Trophoblast cell (in vitro differentiated cells and primary cell): ENCODE data around the gene PPL.

Experiments used
- DNase-seq, 2 donors: peaks; one replicate each; pipeline ENCODE4 v3.0.0-alpha.2; 2016
- H2AFZ ChIP-seq: 2 replicates; pipeline ENCODE4 v1.6.1; 2013; ENCODE audit warnings: low read length, moderate library complexity, mild to moderate bottlenecking; ENCODE audit not compliant: insufficient read depth, poor library complexity
- H2AK5ac ChIP-seq: 2 replicates; pipeline ENCODE4 v1.6.1; 2013; ENCODE audit warnings: mild to moderate bottlenecking, low read length
- H2BK120ac ChIP-seq: 2 replicates; pipeline ENCODE4 v1.6.1; 2013; ENCODE audit warnings: low read length, mild to moderate bottlenecking, moderate library complexity; ENCODE audit not compliant: insufficient read depth, poor library complexity
- H2BK12ac ChIP-seq: 2 replicates; pipeline ENCODE4 v1.6.1; 2013; ENCODE audit warnings: mild to moderate bottlenecking, low read length, moderate library complexity
- H2BK5ac ChIP-seq: 2 replicates; pipeline ENCODE4 v1.6.1; 2013; ENCODE audit warnings: low read length, low read depth, moderate library complexity, mild to moderate bottlenecking; ENCODE audit not compliant: poor library complexity
- H3K14ac ChIP-seq: 2 replicates; pipeline ENCODE4 v1.6.1; 2013; ENCODE audit warnings: mild to moderate bottlenecking, low read length
- H3K18ac ChIP-seq: 2 replicates; pipeline ENCODE4 v1.6.1; 2013; ENCODE audit warnings: mild to moderate bottlenecking, low read length
- H3K23ac ChIP-seq: 2 replicates; pipeline ENCODE4 v1.6.1; 2013; ENCODE audit warnings: low read length
- H3K27ac ChIP-seq: 2 replicates; pipeline ENCODE4 v1.5.1; 2013; ENCODE audit warnings: low read depth, mild to moderate bottlenecking, inconsistent platforms, low read length, moderate library complexity
- H3K27me3 ChIP-seq: 2 replicates; pipeline ENCODE4 v1.6.1; 2013; ENCODE audit warnings: inconsistent platforms, mild to moderate bottlenecking, low read length, moderate library complexity; ENCODE audit not compliant: insufficient read depth
- H3K36me3 ChIP-seq, 2 experiments: 1 replicate in 1 of 2; 2 replicates in 1 of 2; pipeline ENCODE4 v1.6.1; 2013; ENCODE audit warnings: low read length in 2 of 2, mild to moderate bottlenecking in 2 of 2, moderate library complexity in 1 of 2; ENCODE audit not compliant: insufficient read depth in 2 of 2, control insufficient read depth in 1 of 2
- H3K4ac ChIP-seq: 2 replicates; pipeline ENCODE4 v1.6.1; 2013; ENCODE audit warnings: low read depth, mild to moderate bottlenecking, low read length, moderate library complexity
- H3K4me1 ChIP-seq, 2 experiments: 1 replicate in 1 of 2; 2 replicates in 1 of 2; pipeline ENCODE4 v1.6.1; 2013; ENCODE audit warnings: low read length in 2 of 2, mild to moderate bottlenecking in 2 of 2, moderate library complexity in 1 of 2; ENCODE audit not compliant: insufficient read depth in 2 of 2, control insufficient read depth in 1 of 2
- H3K4me2 ChIP-seq: 2 replicates; pipeline ENCODE4 v1.6.1; 2013; ENCODE audit warnings: inconsistent platforms, mild to moderate bottlenecking, low read length, moderate library complexity
- H3K4me3 ChIP-seq: 2 replicates; pipeline ENCODE4 v1.5.1; 2013; ENCODE audit warnings: mild to moderate bottlenecking, low read depth, low read length, inconsistent platforms
- H3K79me1 ChIP-seq: one replicate; pipeline ENCODE4 v1.6.1; 2013; ENCODE audit warnings: low read length
- H3K79me2 ChIP-seq: 2 replicates; pipeline ENCODE4 v1.6.1; 2013; ENCODE audit warnings: low read length, mild to moderate bottlenecking; ENCODE audit not compliant: control insufficient read depth, insufficient read depth, poor library complexity
- H3K9ac ChIP-seq: 2 replicates; pipeline ENCODE4 v1.6.1; 2013; ENCODE audit warnings: mild to moderate bottlenecking, low read length
- H3K9me3 ChIP-seq: 2 replicates; pipeline ENCODE4 v1.6.1; 2013; ENCODE audit warnings: low read depth, mild to moderate bottlenecking, control low read depth, inconsistent platforms, low read length; ENCODE audit not compliant: insufficient read depth
- H4K12ac ChIP-seq: 2 replicates; pipeline ENCODE4 v1.6.1; 2013; ENCODE audit warnings: low read depth, mild to moderate bottlenecking, low read length, moderate library complexity
- H4K8ac ChIP-seq: 2 replicates; pipeline ENCODE4 v1.6.1; 2013; ENCODE audit warnings: low read depth, mild to moderate bottlenecking, low read length, moderate library complexity
- H4K91ac ChIP-seq: one replicate; pipeline ENCODE4 v1.6.1; 2013; ENCODE audit warnings: low read depth, mild to moderate bottlenecking, low read length, moderate library complexity
- WGBS: extraction: QIAGEN DNeasy Blood & Tissue Kit; methylation state at CpG from one replicate; pipeline ENCODE4 v1.1.7; 2013; ENCODE audit warnings: missing lambda C conversion rate; ENCODE audit not compliant: insufficient read length, insufficient coverage; ENCODE audit errors: extremely low coverage; 5-methylcytosine and 5-hydroxymethylcytosine counted together

Gene PPL

DNA sequence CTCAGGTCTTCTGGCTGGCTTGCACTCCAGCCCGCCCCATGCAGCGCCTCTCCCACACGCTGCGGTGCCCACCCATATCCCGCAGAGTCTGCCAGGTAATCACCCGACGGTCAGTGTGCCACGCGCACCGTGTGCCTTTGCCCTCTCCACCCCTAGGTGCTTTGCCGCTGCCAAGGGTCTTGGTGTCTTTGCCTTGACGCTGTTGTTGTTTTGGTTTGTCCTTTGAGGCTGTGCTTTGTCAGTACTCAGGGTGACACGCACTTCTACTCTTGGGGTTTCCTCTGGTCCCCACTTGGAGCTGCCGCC is 59.6 kb downstream of the PPL start:
- no peak overlapping the region for H2AFZ ChIP-seq
- DNase-seq = no peak
- H3K36me3 ChIP-seq = peaks cover 72 to 85% of the 10 kb centered on the region in 2 experiments
- H3K4me2 ChIP-seq = no peak overlapping the region
- no peak overlapping the region for H2BK12ac ChIP-seq
- H3K9me3 ChIP-seq = no peaks in the 10 kb centered on the region
- no peak overlapping the region for H3K4me3 ChIP-seq
- no peaks in the 10 kb centered on the region for H3K4me1 ChIP-seq
- H3K27me3 ChIP-seq = no peaks in the 10 kb centered on the region
- H2BK120ac ChIP-seq = no peak overlapping the region
- no CpG with 5 or more reads among the region's 14 CpGs for WGBS
- H3K27ac ChIP-seq = no peak overlapping the region
- H4K12ac ChIP-seq = no peak overlapping the region
- no peak overlapping the region for H4K8ac ChIP-seq
- H3K79me2 ChIP-seq = no peaks in the 10 kb centered on the region
- H3K14ac ChIP-seq = no peak overlapping the region
- no peak overlapping the region for H2AK5ac ChIP-seq
- H4K91ac ChIP-seq = no peak overlapping the region
- no peak overlapping the region for H3K4ac ChIP-seq
- H3K23ac ChIP-seq = no peak overlapping the region
- no peak overlapping the region for H3K9ac ChIP-seq
- no peaks in the 10 kb centered on the region for H3K79me1 ChIP-seq
- H2BK5ac ChIP-seq = no peak overlapping the region
- no peak overlapping the region for H3K18ac ChIP-seq

DNA sequence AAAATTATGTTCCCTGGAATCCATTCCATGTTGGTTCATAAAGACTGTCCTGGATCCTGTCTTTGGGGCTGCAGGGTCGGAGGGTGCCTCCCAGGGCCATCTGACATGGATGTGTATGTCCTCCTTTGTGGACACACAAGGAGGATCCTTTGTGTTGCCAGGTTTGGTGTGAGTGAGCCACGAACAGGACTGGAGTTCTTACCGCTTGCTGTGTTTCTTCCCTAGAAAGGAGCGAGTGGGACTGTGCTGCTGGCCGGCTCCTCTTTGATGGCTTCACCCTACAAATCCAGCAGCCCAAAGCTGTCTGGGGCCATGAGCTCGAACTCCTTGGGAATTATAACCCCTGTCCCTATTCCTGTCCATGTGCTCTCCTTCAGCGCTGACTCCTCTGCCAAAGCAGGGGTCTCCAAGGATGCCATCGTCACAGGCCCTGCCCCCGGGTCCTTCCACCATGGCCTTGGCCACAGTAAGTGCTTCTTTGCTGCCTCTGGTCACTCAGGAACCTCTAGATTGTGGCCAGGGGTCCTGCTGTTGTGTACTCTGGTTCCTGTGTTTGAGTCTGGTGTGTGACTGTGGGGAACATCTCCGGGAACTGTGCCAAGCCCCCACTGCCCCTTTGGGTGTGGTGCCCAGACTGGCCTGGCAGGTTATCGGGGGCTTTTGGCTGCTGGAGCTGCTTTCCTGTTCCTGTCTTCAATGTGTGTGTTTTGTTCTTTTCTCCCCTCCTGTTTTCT is 60.1 kb downstream of the PPL start:
- no peak overlapping the region for H3K23ac ChIP-seq
- H3K9me3 ChIP-seq = no peaks in the 10 kb centered on the region
- H2BK12ac ChIP-seq = no peak overlapping the region
- no peaks in the 10 kb centered on the region for H3K27me3 ChIP-seq
- no peak overlapping the region for H4K8ac ChIP-seq
- no peaks in the 10 kb centered on the region for H3K4me1 ChIP-seq
- no peak overlapping the region for H2BK5ac ChIP-seq
- no peak overlapping the region for H2AK5ac ChIP-seq
- no peak overlapping the region for H3K14ac ChIP-seq
- H3K27ac ChIP-seq = no peak overlapping the region
- H3K18ac ChIP-seq = no peak overlapping the region
- no peak overlapping the region for H2BK120ac ChIP-seq
- no peak overlapping the region for H2AFZ ChIP-seq
- H3K79me1 ChIP-seq = no peaks in the 10 kb centered on the region
- H3K9ac ChIP-seq = no peak overlapping the region
- no peaks in the 10 kb centered on the region for H3K79me2 ChIP-seq
- H3K4me2 ChIP-seq = no peak overlapping the region
- WGBS = no CpG with 5 or more reads among the region's 11 CpGs
- no peak overlapping the region for H4K91ac ChIP-seq
- no peak overlapping the region for H3K4ac ChIP-seq
- H3K36me3 ChIP-seq = peaks cover 68 to 86% of the 10 kb centered on the region in 2 experiments
- no peak for DNase-seq
- H4K12ac ChIP-seq = no peak overlapping the region
- no peak overlapping the region for H3K4me3 ChIP-seq

DNA sequence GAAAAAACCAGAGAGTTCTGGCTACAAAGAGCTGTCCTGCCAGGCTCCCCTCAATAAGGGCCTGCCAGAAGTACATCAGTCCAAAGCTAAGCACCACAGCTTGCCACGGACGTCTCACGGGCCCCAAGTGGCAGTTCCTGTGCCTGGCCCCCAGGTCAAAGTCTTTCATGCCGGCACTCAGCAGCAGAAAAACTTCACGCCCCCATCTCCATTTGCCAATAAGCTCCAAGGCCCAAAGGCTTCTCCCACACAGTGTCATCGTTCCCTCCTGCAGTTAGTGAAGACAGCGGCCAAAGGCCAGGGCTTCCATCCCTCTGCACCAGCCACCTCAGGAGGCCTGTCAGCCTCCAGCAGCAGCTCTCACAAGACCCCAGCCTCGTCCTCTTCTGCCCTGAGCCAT is 62.3 kb downstream of the PPL start:
- no peak overlapping the region for H4K91ac ChIP-seq
- H2BK12ac ChIP-seq = no peak overlapping the region
- no peak overlapping the region for H3K4ac ChIP-seq
- WGBS = no CpG with 5 or more reads among the region's 8 CpGs
- no peak overlapping the region for H2AFZ ChIP-seq
- peaks cover 67 to 82% of the 10 kb centered on the region in 2 experiments for H3K36me3 ChIP-seq
- H3K4me2 ChIP-seq = no peak overlapping the region
- H2BK120ac ChIP-seq = no peak overlapping the region
- no peaks in the 10 kb centered on the region for H3K79me1 ChIP-seq
- no peak overlapping the region for H2BK5ac ChIP-seq
- no peaks in the 10 kb centered on the region for H3K79me2 ChIP-seq
- no peak overlapping the region for H3K4me3 ChIP-seq
- H2AK5ac ChIP-seq = no peak overlapping the region
- H3K27me3 ChIP-seq = no peaks in the 10 kb centered on the region
- H4K8ac ChIP-seq = no peak overlapping the region
- H3K23ac ChIP-seq = no peak overlapping the region
- H3K9ac ChIP-seq = peak overlapping the region; percentile 5
- no peak overlapping the region for H3K14ac ChIP-seq
- no peaks in the 10 kb centered on the region for H3K9me3 ChIP-seq
- no peak overlapping the region for H4K12ac ChIP-seq
- no peak overlapping the region for H3K18ac ChIP-seq
- DNase-seq = no peak
- H3K4me1 ChIP-seq = no peaks in the 10 kb centered on the region
- H3K27ac ChIP-seq = no peak overlapping the region

DNA sequence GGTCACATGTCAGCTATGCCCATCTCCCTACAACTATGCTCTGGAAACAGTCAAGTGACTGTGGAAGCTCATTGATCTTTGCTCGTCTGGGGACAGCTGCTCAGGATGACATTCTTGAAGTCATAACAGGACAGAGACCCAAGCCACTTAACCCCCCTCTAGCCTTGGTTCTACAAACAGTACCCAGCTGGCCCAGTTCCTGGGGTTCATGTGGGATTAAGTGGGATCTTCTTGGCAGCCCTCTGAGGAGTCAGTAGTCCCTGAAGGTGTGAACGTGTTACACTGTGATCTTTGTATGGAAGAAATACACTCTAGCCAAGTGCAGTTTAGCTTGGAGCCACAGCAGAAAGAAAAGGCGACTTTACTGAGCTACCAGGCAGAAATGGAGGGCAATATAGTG is 63.9 kb downstream of the PPL start:
- Histone ChIP-seq H2BK5ac (no peak overlapping the region), H3K79me2 (no peaks in the 10 kb centered on the region), H3K36me3 (peaks cover 66 to 80% of the 10 kb centered on the region in 2 experiments), H3K9me3 (no peaks in the 10 kb centered on the region), H3K4me1 (no peaks in the 10 kb centered on the region), H2AK5ac (no peak overlapping the region), H3K4me2 (no peak overlapping the region), H4K8ac (no peak overlapping the region), H3K9ac (no peak overlapping the region), H2AFZ (no peak overlapping the region), H4K91ac (no peak overlapping the region), H3K27ac (no peak overlapping the region), H2BK12ac (no peak overlapping the region), H3K27me3 (no peaks in the 10 kb centered on the region), H3K4ac (no peak overlapping the region), H3K4me3 (no peak overlapping the region), H3K14ac (no peak overlapping the region), H4K12ac (no peak overlapping the region), H3K23ac (no peak overlapping the region), H2BK120ac (no peak overlapping the region), H3K18ac (no peak overlapping the region), H3K79me1 (no peaks in the 10 kb centered on the region)
- DNase-seq = no peak
- no CpG with 5 or more reads among the region's 3 CpGs for WGBS
